WTC11 (cell line): ENCODE results near the gene NRSN1. TPM values are rescaled to one million over a fixed set of nuclear protein-coding genes. Genes with fewer than 3 reads are reported as not detected.

Source experiments
- ATAC-seq: fragments of 200-7000 bp; cut with Tn5 transposase; 2 replicates; pipeline ENCODE4 v1.10.0; 2021; ENCODE audit warnings: mild to moderate bottlenecking, moderate library complexity
- CTCF ChIA-PET: fragments of 300-600 bp; sonication (Branson Sonifier 250); formaldehyde crosslinking; loops from one replicate; lab custom pipeline; 2021; ENCODE audit warnings: antibody characterized with exemption; lab: Charles Lee
- POLR2A ChIA-PET: fragments of 350-600 bp; sonication (Branson Sonifier 250); formaldehyde crosslinking; loops from one replicate; lab custom pipeline; 2021; ENCODE audit warnings: antibody characterized with exemption; lab: Charles Lee
- DNase-seq: peaks from one replicate; pipeline ENCODE4 v3.0.0; 2021; ENCODE audit warnings: low spot score
- H3K27ac Mint-ChIP-seq: 2 replicates; pipeline ENCODE4 v1.8.0; 2021; ENCODE audit warnings: mixed read lengths
- H3K27me3 Mint-ChIP-seq: 2 replicates; pipeline ENCODE4 v1.8.0; 2021; ENCODE audit warnings: low read depth, mild to moderate bottlenecking, moderate library complexity, mixed read lengths
- H3K36me3 Mint-ChIP-seq: 2 replicates; pipeline ENCODE4 v1.8.0; 2021; ENCODE audit warnings: mixed read lengths
- H3K4me1 Mint-ChIP-seq: 2 replicates; pipeline ENCODE4 v1.8.0; 2022; ENCODE audit warnings: mixed read lengths
- H3K4me3 Mint-ChIP-seq: 2 replicates; pipeline ENCODE4 v1.8.0; 2021; ENCODE audit warnings: mild to moderate bottlenecking, moderate library complexity, mixed read lengths
- H3K9me3 Mint-ChIP-seq: 2 replicates; pipeline ENCODE4 v1.8.0; 2021; ENCODE audit warnings: mixed read lengths
- AR ChIP-seq: fragments of 250-450 bp; sonication (Bioruptor Pico); IDR thresholded peaks from 2 replicates; pipeline ENCODE4 v1.9.0; 2021; ENCODE audit warnings: mild to moderate bottlenecking
- ATF1 ChIP-seq: sonication (generic); formaldehyde crosslinking; IDR thresholded peaks from 2 replicates; pipeline ENCODE4 v1.8.1; 2023; ENCODE audit warnings: mild to moderate bottlenecking, moderate library complexity, missing genetic modification reagents
- ATF3 ChIP-seq: sonication (generic); formaldehyde crosslinking; conservative IDR thresholded peaks from 2 replicates; pipeline ENCODE4 v1.8.1; 2022; ENCODE audit warnings: mild to moderate bottlenecking, missing genetic modification reagents
- ATF6 ChIP-seq: sonication (generic); formaldehyde crosslinking; IDR thresholded peaks from 2 replicates; pipeline ENCODE4 v1.8.1; 2023; ENCODE audit warnings: mild to moderate bottlenecking, missing genetic modification reagents
- ETV6 ChIP-seq: sonication (generic); formaldehyde crosslinking; IDR thresholded peaks from 2 replicates; pipeline ENCODE4 v1.8.1; 2022; ENCODE audit warnings: mild to moderate bottlenecking, missing genetic modification reagents
- FOXJ3 ChIP-seq: sonication (generic); formaldehyde crosslinking; IDR thresholded peaks from 2 replicates; pipeline ENCODE4 v1.9.0; 2021; ENCODE audit warnings: missing genetic modification reagents, mild to moderate bottlenecking, borderline replicate concordance
- FOXK1 ChIP-seq: sonication (generic); formaldehyde crosslinking; IDR thresholded peaks from 2 replicates; pipeline ENCODE4 v1.8.0; 2022; ENCODE audit warnings: mild to moderate bottlenecking, moderate library complexity, missing genetic modification reagents
- GABPB1 ChIP-seq: sonication (generic); formaldehyde crosslinking; IDR thresholded peaks from 2 replicates; pipeline ENCODE4 v1.8.1; 2023; ENCODE audit warnings: mild to moderate bottlenecking, missing genetic modification reagents
- GTF2I ChIP-seq: fragments of 250-450 bp; sonication (Bioruptor Pico); conservative IDR thresholded peaks from 2 replicates; pipeline ENCODE4 v1.4.0; 2021; ENCODE audit warnings: mild to moderate bottlenecking
- HMGA2 ChIP-seq: fragments of 250-450 bp; sonication (Bioruptor Pico); IDR thresholded peaks from 2 replicates; pipeline ENCODE4 v1.4.0; 2021; ENCODE audit warnings: mild to moderate bottlenecking, moderate library complexity
- IRF2 ChIP-seq: sonication (generic); formaldehyde crosslinking; IDR thresholded peaks from 2 replicates; pipeline ENCODE4 v1.8.0; 2022; ENCODE audit warnings: low read depth, missing genetic modification reagents, borderline replicate concordance
- JAZF1 ChIP-seq: fragments of 250-450 bp; sonication (Bioruptor Pico); IDR thresholded peaks from 2 replicates; pipeline ENCODE4 v1.9.0; 2021; ENCODE audit warnings: moderate library complexity, mild to moderate bottlenecking, inconsistent platforms
- KAT7 ChIP-seq: sonication (generic); formaldehyde crosslinking; IDR thresholded peaks from 2 replicates; pipeline ENCODE4 v1.8.1; 2023; ENCODE audit warnings: missing genetic modification reagents, mild to moderate bottlenecking, borderline replicate concordance
- NFATC4 ChIP-seq: fragments of 250-450 bp; sonication (Bioruptor Pico); IDR thresholded peaks from 2 replicates; pipeline ENCODE4 v1.9.0; 2021; ENCODE audit warnings: mild to moderate bottlenecking
- NFYB ChIP-seq: sonication (generic); formaldehyde crosslinking; conservative IDR thresholded peaks from 2 replicates; pipeline ENCODE4 v1.8.0; 2022; ENCODE audit warnings: low read depth, missing genetic modification reagents
- NR1H2 ChIP-seq: sonication (generic); formaldehyde crosslinking; IDR thresholded peaks from 2 replicates; pipeline ENCODE4 v1.9.0; 2021; ENCODE audit warnings: mild to moderate bottlenecking, moderate library complexity, missing genetic modification reagents
- NR2C2 ChIP-seq: sonication (generic); formaldehyde crosslinking; IDR thresholded peaks from 2 replicates; pipeline ENCODE4 v1.8.0; 2022; ENCODE audit warnings: mild to moderate bottlenecking, missing genetic modification reagents
- OVOL2 ChIP-seq: fragments of 250-450 bp; sonication (Bioruptor Pico); IDR thresholded peaks from 2 replicates; pipeline ENCODE4 v1.9.0; 2021; ENCODE audit warnings: mild to moderate bottlenecking, borderline replicate concordance
- PREB ChIP-seq: sonication (generic); formaldehyde crosslinking; IDR thresholded peaks from 2 replicates; pipeline ENCODE4 v1.8.1; 2022; ENCODE audit warnings: mild to moderate bottlenecking, missing genetic modification reagents, moderate library complexity, borderline replicate concordance
- RELA ChIP-seq: sonication (generic); formaldehyde crosslinking; IDR thresholded peaks from 2 replicates; pipeline ENCODE4 v1.8.1; 2022; ENCODE audit warnings: missing genetic modification reagents, mild to moderate bottlenecking, borderline replicate concordance
- TP53 ChIP-seq: sonication (generic); formaldehyde crosslinking; IDR thresholded peaks from 2 replicates; pipeline ENCODE4 v1.8.1; 2023; ENCODE audit warnings: mild to moderate bottlenecking, missing genetic modification reagents
- USF1 ChIP-seq: sonication (generic); formaldehyde crosslinking; IDR thresholded peaks from 2 replicates; pipeline ENCODE4 v1.8.0; 2022; ENCODE audit warnings: mild to moderate bottlenecking, missing genetic modification reagents
- ZBTB21 ChIP-seq: sonication (generic); formaldehyde crosslinking; IDR thresholded peaks from 2 replicates; pipeline ENCODE4 v1.8.1; 2023; ENCODE audit warnings: mild to moderate bottlenecking, missing genetic modification reagents, borderline replicate concordance
- ZNF138 ChIP-seq: sonication (generic); formaldehyde crosslinking; conservative IDR thresholded peaks from 2 replicates; pipeline ENCODE4 v1.8.1; 2022; ENCODE audit warnings: mild to moderate bottlenecking, moderate library complexity, missing genetic modification reagents
- ZNF317 ChIP-seq: sonication (generic); formaldehyde crosslinking; IDR thresholded peaks from 2 replicates; pipeline ENCODE4 v1.8.1; 2023; ENCODE audit warnings: low read depth, mild to moderate bottlenecking, moderate library complexity, missing genetic modification reagents, borderline replicate concordance
- ZNF425 ChIP-seq: fragments of 250-450 bp; sonication (Bioruptor Pico); conservative IDR thresholded peaks from 2 replicates; pipeline ENCODE4 v1.9.0; 2021; ENCODE audit warnings: mild to moderate bottlenecking
- total RNA-seq: library from RNA; stranded (reverse); gene quantifications from 3 replicates; pipeline ENCODE4 v1.2.3, GENCODE V29; 2021

The NRSN1 gene
- total RNA-seq, 1 experiment from 2014 or later: not detected

GRCh38 chr6:24078200-24078599 lies 47.8 kb upstream of the NRSN1 start:
- peaks cover 13% of the 10 kb centered on the region for H3K36me3 Mint-ChIP-seq
- no peak for DNase-seq
- peaks cover 20% of the 10 kb centered on the region for H3K9me3 Mint-ChIP-seq
- ChIA-PET CTCF (no interaction called here), POLR2A (no interaction called here)
- peak overlapping the region; percentile 31; the same call in 1 of the 2 replicates for H3K27ac Mint-ChIP-seq
- no peak for ATAC-seq
- no peaks in the 10 kb centered on the region for H3K27me3 Mint-ChIP-seq
- TF ChIP-seq FOXK1 (CRISPR knock-in tag) (no peak), OVOL2 (no peak), NFATC4 (CRISPR knock-in tag) (no peak), ATF6 (no peak), USF1 (CRISPR knock-in tag) (no peak), ZNF317 (CRISPR knock-in tag) (no peak), ETV6 (CRISPR knock-in tag) (no peak), NR1H2 (CRISPR knock-in tag) (no peak), KAT7 (no peak), RELA (CRISPR knock-in tag) (no peak), PREB (no peak), JAZF1 (CRISPR knock-in tag) (no peak), FOXJ3 (CRISPR knock-in tag) (no peak), AR (CRISPR knock-in tag) (no peak)
- H3K4me1 Mint-ChIP-seq: no peaks in the 10 kb centered on the region
- no peak overlapping the region for H3K4me3 Mint-ChIP-seq

GRCh38 chr6:24079076-24079475 lies 46.9 kb upstream of the NRSN1 start:
- no peak for DNase-seq
- Mint-ChIP-seq H3K9me3 (peaks cover 20% of the 10 kb centered on the region), H3K4me3 (no peak overlapping the region), H3K27me3 (no peaks in the 10 kb centered on the region), H3K27ac (no peak overlapping the region), H3K36me3 (peaks cover 15% of the 10 kb centered on the region), H3K4me1 (no peaks in the 10 kb centered on the region)
- POLR2A ChIA-PET: no interaction called here
- TF ChIP-seq ZNF425 (CRISPR knock-in tag) (no peak), NFYB (CRISPR knock-in tag) (no peak), FOXK1 (CRISPR knock-in tag) (no peak), HMGA2 (no peak), ATF3 (CRISPR knock-in tag) (no peak), GABPB1 (CRISPR knock-in tag) (no peak), ATF1 (CRISPR knock-in tag) (no peak), ZBTB21 (CRISPR knock-in tag) (no peak), NR2C2 (CRISPR knock-in tag) (no peak), ZNF138 (CRISPR knock-in tag) (no peak), IRF2 (CRISPR knock-in tag) (no peak), GTF2I (CRISPR knock-in tag) (no peak), TP53 (CRISPR knock-in tag) (no peak)
- no peak for ATAC-seq
- CTCF ChIA-PET: interaction anchor here (0.7 kb wide), 1 partner anchor 194 kb away, joined by 4 read pairs; no protein-coding TSS in a partner anchor
